GM18951 (cell line): ENCODE results near the gene SLC3A2.

Experiments
- POLR2A ChIP-seq: IDR thresholded peaks from 4 replicates; pipeline ENCODE4 v1.6.1; 2011; ENCODE audit warnings: mild to moderate bottlenecking; ENCODE audit not compliant: insufficient read length, insufficient read depth; ENCODE audit errors: extremely low read depth
- in situ Hi-C: fragments of 300-500 bp; cut with MboI; formaldehyde crosslinking; loops from one replicate; pipeline ENCODE4 v1.12.0; 2022; ENCODE audit warnings: low sequenced_read_pairs, mixed read lengths, inconsistent platforms; ENCODE audit not compliant: unreplicated experiment

SLC3A2 gene

GRCh38 chr11:62914416-62914815 is 33.7 kb downstream of the SLC3A2 start:
- in situ Hi-C loops: no loop called here

GRCh38 chr11:62917906-62918502 is 37.3 kb downstream of the SLC3A2 start:
- TF ChIP-seq POLR2A: no peak
- in situ Hi-C loops: no loop called here

More at GRCh38 chr11:62914416-62914815, 33.7 kb downstream of the SLC3A2 start:
- TF ChIP-seq POLR2A: no peak

- TF ChIP-seq POLR2A: no peak
- in situ Hi-C loops: no loop called here
Measured at GRCh38 chr11:62918531-62918930, 37.8 kb downstream of the SLC3A2 start.

- TF ChIP-seq POLR2A: no peak
- in situ Hi-C loops: no loop called here
Measured at GRCh38 chr11:62919476-62919875, 38.8 kb downstream of the SLC3A2 start.

GRCh38 chr11:62919898-62920640 is 39.4 kb downstream of the SLC3A2 start:
- in situ Hi-C loops: no loop called here
- no peak for TF ChIP-seq POLR2A

GRCh38 chr11:62921201-62921572 is 40.5 kb downstream of the SLC3A2 start, which contains the start of gene CHRM1:
TSS of gene CHRM1 (minus strand) at chr11:62921363. CDS start at chr11:62911100, 10,263 bp downstream.
- in situ Hi-C loops: no loop called here
- TF ChIP-seq POLR2A: no peak

GRCh38 chr11:62921573-62922188 is 41.0 kb downstream of the SLC3A2 start:
- in situ Hi-C loops: no loop called here

GRCh38 chr11:62922189-62922589 is 41.5 kb downstream of the SLC3A2 start:
- TF ChIP-seq POLR2A: no peak
- in situ Hi-C loops: no loop called here

More at GRCh38 chr11:62921573-62922188, 41.0 kb downstream of the SLC3A2 start:
- TF ChIP-seq POLR2A: no peak

- no peak for TF ChIP-seq POLR2A
- in situ Hi-C loops: no loop called here
Measured at GRCh38 chr11:62922653-62923431, 42.1 kb downstream of the SLC3A2 start.

- in situ Hi-C loops: no loop called here
- TF ChIP-seq POLR2A: no peak
Measured at GRCh38 chr11:62923601-62924411, 43.1 kb downstream of the SLC3A2 start.

GRCh38 chr11:62925308-62925707 is 44.6 kb downstream of the SLC3A2 start:
- in situ Hi-C loops: no loop called here
- TF ChIP-seq POLR2A: no peak

- in situ Hi-C loops: no loop called here
Measured at GRCh38 chr11:62925745-62926679, 45.3 kb downstream of the SLC3A2 start.

More at GRCh38 chr11:62925745-62926679, 45.3 kb downstream of the SLC3A2 start:
- no peak for TF ChIP-seq POLR2A
